ENCODE data around the gene DNAJC1.

Gene DNAJC1

GRCh38 chr10:21990449-21990848 lies 13.1 kb downstream of the DNAJC1 start:
- 0 out of 2 replicates have a peak, but pooled peaks cover 12% of the 10 kb centered on the region for H4K20me1 ChIP-seq (ENCODE audit: insufficient read depth, low read length)
- peak overlapping the region; percentile 60 for H3K27ac ChIP-seq (ENCODE audit: low read length)

GRCh38 chr10:21989453-21990154 lies 13.9 kb downstream of the DNAJC1 start:
- Histone ChIP-seq H3K9ac (ENCODE audit: low read length) (no peak overlapping the region), H3K9me3 (replicated peaks; ENCODE audit: insufficient read depth, low read length) (no peaks in the 10 kb centered on the region), H3K4me1 (ENCODE audit: low read length) (peaks cover 33% of the 10 kb centered on the region), H3K4me3 (ENCODE audit: low read length) (no peak overlapping the region), H3K27me3 (replicated peaks; ENCODE audit: insufficient read depth, low read length) (no peaks in the 10 kb centered on the region), H3K4me2 (ENCODE audit: low read depth, low read length) (peak overlapping the region; percentile 82; the same call in 1 of the 2 replicates), H3K79me2 (ENCODE audit: low read length) (peaks cover 100% of the 10 kb centered on the region), H4K20me1 (ENCODE audit: insufficient read depth, low read length) (0 out of 2 replicates have a peak, but pooled peaks cover 6% of the 10 kb centered on the region), H2AFZ (ENCODE audit: low read length) (no peak overlapping the region), H3K36me3 (replicated peaks; ENCODE audit: insufficient read depth, low read length) (no peaks in the 10 kb centered on the region), H3F3A (ENCODE audit: insufficient read depth, low read length) (peaks cover 28% of the 10 kb centered on the region), H3K9me2 (replicated peaks; ENCODE audit: insufficient read depth, low read length) (no peaks in the 10 kb centered on the region), H3K27ac (ENCODE audit: low read length) (peak overlapping the region; percentile 60; the same call in 1 of the 2 replicates)
- peak; percentile 73 for TF ChIP-seq CTCF (IDR thresholded peaks at IDR 0.05; ENCODE audit: low read length)
- no peak for TF ChIP-seq EZH2phosphoT487 (IDR thresholded peaks at IDR 0.05; ENCODE audit: low read length)
- DNase-seq = peak; percentile 77

More at GRCh38 chr10:21990449-21990848, 13.1 kb downstream of the DNAJC1 start:
- TF ChIP-seq EZH2 (optimal IDR thresholded peaks at IDR 0.05; ENCODE audit: low read depth, low read length) = no peak
- TF ChIP-seq EZH2phosphoT487 (IDR thresholded peaks at IDR 0.05; ENCODE audit: low read length) = no peak
- no peak for TF ChIP-seq CTCF (IDR thresholded peaks at IDR 0.05; ENCODE audit: low read length)
- Histone ChIP-seq H3K36me3 (replicated peaks; ENCODE audit: insufficient read depth, low read length) (no peaks in the 10 kb centered on the region), H3K9me2 (replicated peaks; ENCODE audit: insufficient read depth, low read length) (no peaks in the 10 kb centered on the region), H3F3A (ENCODE audit: insufficient read depth, low read length) (peaks cover 28% of the 10 kb centered on the region), H2AFZ (ENCODE audit: low read length) (no peak overlapping the region), H3K4me2 (ENCODE audit: low read depth, low read length) (peak overlapping the region; percentile 82), H3K79me2 (ENCODE audit: low read length) (peaks cover 99% of the 10 kb centered on the region), H3K4me3 (ENCODE audit: low read length) (peak overlapping the region; percentile 44), H3K4me1 (ENCODE audit: low read length) (peaks cover 33% of the 10 kb centered on the region), H3K9me3 (replicated peaks; ENCODE audit: insufficient read depth, low read length) (no peaks in the 10 kb centered on the region), H3K27me3 (replicated peaks; ENCODE audit: insufficient read depth, low read length) (no peaks in the 10 kb centered on the region), H3K9ac (ENCODE audit: low read length) (peak overlapping the region; percentile 34; the same call in 1 of the 2 replicates)
- peak; percentile 53 for DNase-seq

GRCh38 chr10:21985541-21985940 lies 18.0 kb downstream of the DNAJC1 start:
- H3K9me3 ChIP-seq (replicated peaks; ENCODE audit: insufficient read depth, low read length) = no peaks in the 10 kb centered on the region
- no peak for DNase-seq
- peaks cover 19% of the 10 kb centered on the region for H3K4me1 ChIP-seq (ENCODE audit: low read length)
- no peaks in the 10 kb centered on the region for H3K27me3 ChIP-seq (replicated peaks; ENCODE audit: insufficient read depth, low read length)
- H3K9me2 ChIP-seq (replicated peaks; ENCODE audit: insufficient read depth, low read length) = no peaks in the 10 kb centered on the region
- no peaks in the 10 kb centered on the region for H3K36me3 ChIP-seq (replicated peaks; ENCODE audit: insufficient read depth, low read length)
- no peak overlapping the region for H3K27ac ChIP-seq (ENCODE audit: low read length)
- H3F3A ChIP-seq (ENCODE audit: insufficient read depth, low read length) = peaks cover 16% of the 10 kb centered on the region
- no peak overlapping the region for H3K4me3 ChIP-seq (ENCODE audit: low read length)
- H3K4me2 ChIP-seq (ENCODE audit: low read depth, low read length) = no peak overlapping the region
- H4K20me1 ChIP-seq (ENCODE audit: insufficient read depth, low read length) = no peaks in the 10 kb centered on the region
- H3K79me2 ChIP-seq (ENCODE audit: low read length) = peaks cover 100% of the 10 kb centered on the region
- H3K9ac ChIP-seq (ENCODE audit: low read length) = no peak overlapping the region
- no peak overlapping the region for H2AFZ ChIP-seq (ENCODE audit: low read length)
- TF ChIP-seq EZH2 (optimal IDR thresholded peaks at IDR 0.05; ENCODE audit: low read depth, low read length) (no peak), CTCF (IDR thresholded peaks at IDR 0.05; ENCODE audit: low read length) (no peak), EZH2phosphoT487 (IDR thresholded peaks at IDR 0.05; ENCODE audit: low read length) (no peak)
